Endothelial cell of umbilical vein (primary cell): ENCODE data around the gene USH1C. TPM values are rescaled to one million over a fixed set of nuclear protein-coding genes. Genes with fewer than 3 reads are reported as not detected.

ENCODE experiments used
- BruUV-seq: library from RNA; stranded (reverse); fragments of 400-500 nt; replicated peaks from 2 replicates; lab custom pipeline; 2021; lab: Mats Ljungman, UMichigan
- CTCF ChIA-PET: fragments of 300-600, 350-600 bp; sonication (Branson Sonifier 250); formaldehyde crosslinking; loops from one replicate; lab custom pipeline; 2021; ENCODE audit warnings: antibody characterized with exemption, inconsistent platforms; lab: Charles Lee
- POLR2A ChIA-PET: fragments of 300-600, 350-600 bp; sonication (Branson Sonifier 250); formaldehyde crosslinking; loops from one replicate; lab custom pipeline; 2021; ENCODE audit warnings: antibody characterized with exemption, inconsistent platforms; lab: Charles Lee
- DNase-seq: peaks from one replicate; pipeline ENCODE4 v3.0.0-alpha.2; 2011; ENCODE audit warnings: low read depth, low spot score
- FAIRE-seq: peaks from 2 replicates; lab custom pipeline; 2011; peaks lifted over from hg19 to GRCh38; lab: Jason Lieb, UNC
- H2AFZ ChIP-seq: 2 replicates; pipeline ENCODE4 v1.6.0; 2012; ENCODE audit warnings: low read depth, low read length, control low read depth, inconsistent platforms
- H3K27ac ChIP-seq: 2 replicates; pipeline ENCODE4 v1.5.1; 2011; ENCODE audit warnings: low read depth, mild to moderate bottlenecking, control low read depth, low read length, moderate library complexity; ENCODE audit not compliant: insufficient read depth
- H3K27me3 ChIP-seq, 2 experiments: 2 replicates each; pipeline versions ENCODE4 v1.6.0 to v1.6.1; 2011; ENCODE audit warnings: low read length in 2 of 2, mixed read lengths in 1 of 2; ENCODE audit not compliant: control insufficient read depth in 2 of 2, insufficient read depth in 2 of 2
- H3K36me3 ChIP-seq, 2 experiments: 2 replicates in 1 of 2; 3 replicates in 1 of 2; pipeline ENCODE4 v1.5.1; 2011; ENCODE audit warnings: low read length in 2 of 2, mild to moderate bottlenecking in 1 of 2, moderate library complexity in 1 of 2; ENCODE audit not compliant: control insufficient read depth in 2 of 2, insufficient read depth in 2 of 2; ENCODE audit errors: extremely low read depth in 1 of 2
- H3K4me1 ChIP-seq: 3 replicates; pipeline ENCODE4 v1.5.1; 2011; ENCODE audit warnings: mild to moderate bottlenecking, low read length; ENCODE audit not compliant: control insufficient read depth, insufficient read depth; ENCODE audit errors: extremely low read depth
- H3K4me2 ChIP-seq: 2 replicates; pipeline ENCODE4 v1.6.1; 2011; ENCODE audit warnings: low read length, control low read depth, mixed read lengths; ENCODE audit not compliant: insufficient read depth
- H3K4me3 ChIP-seq, 3 experiments: fragments of 200-600 bp in 1 of 3; sonication (generic), shearing (Covaris generic) in 1 of 3; replicated peaks in 1 of 3; 2 replicates each; pipeline ENCODE4 v1.5.1; 2011 to 2016; ENCODE audit warnings: control low read depth in 3 of 3, low read length in 3 of 3, mild to moderate bottlenecking in 2 of 3, inconsistent platforms in 1 of 3, low read depth in 1 of 3, moderate library complexity in 1 of 3; ENCODE audit not compliant: insufficient read depth in 1 of 3
- H3K79me2 ChIP-seq: 2 replicates; pipeline ENCODE4 v1.6.0; 2012; ENCODE audit warnings: low read length, inconsistent platforms; ENCODE audit not compliant: control insufficient read depth, insufficient read depth
- H3K9ac ChIP-seq: replicated peaks from 2 replicates; pipeline ENCODE3; 2011; ENCODE audit warnings: low read length, control low read depth; ENCODE audit not compliant: insufficient read depth; ENCODE audit errors: extremely low read depth
- H3K9me1 ChIP-seq: replicated peaks from 3 replicates; pipeline ENCODE4 v1.6.0; 2011; ENCODE audit warnings: mild to moderate bottlenecking, low read length; ENCODE audit not compliant: control insufficient read depth, insufficient read depth; ENCODE audit errors: extremely low read depth
- H3K9me3 ChIP-seq: replicated peaks from 2 replicates; pipeline ENCODE4 v1.5.1; 2012; ENCODE audit warnings: low read length, inconsistent platforms; ENCODE audit not compliant: control insufficient read depth, insufficient read depth
- H4K20me1 ChIP-seq: replicated peaks from 2 replicates; pipeline ENCODE3; 2011; ENCODE audit warnings: mild to moderate bottlenecking, low read length; ENCODE audit not compliant: control insufficient read depth, insufficient read depth; ENCODE audit errors: extremely low read depth
- EZH2 ChIP-seq: IDR thresholded peaks from 2 replicates; pipeline ENCODE4 v1.6.1; 2012; ENCODE audit warnings: borderline replicate concordance, low read depth, mild to moderate bottlenecking, moderate library complexity, low read length, inconsistent platforms; ENCODE audit not compliant: severe bottlenecking
- FOS ChIP-seq: IDR thresholded peaks from 2 replicates; pipeline ENCODE4 v1.6.1; 2011; ENCODE audit warnings: mild to moderate bottlenecking, low read length, moderate library complexity, borderline replicate concordance; ENCODE audit not compliant: insufficient read depth
- GATA2 ChIP-seq: IDR thresholded peaks from 2 replicates; pipeline ENCODE4 v1.7.0; 2011; ENCODE audit warnings: low read depth, mild to moderate bottlenecking, moderate library complexity, mixed read lengths, low read length; ENCODE audit not compliant: insufficient read length, insufficient read depth
- JUN ChIP-seq: IDR thresholded peaks from 2 replicates; pipeline ENCODE4 v1.6.1; 2011; ENCODE audit warnings: borderline replicate concordance, low read depth; ENCODE audit not compliant: insufficient read length, insufficient read depth
- MYC ChIP-seq: IDR thresholded peaks from one replicate; pipeline ENCODE4 v1.6.1; 2011; ENCODE audit warnings: mild to moderate bottlenecking, low read depth, low read length
- POLR2A ChIP-seq: IDR thresholded peaks from 2 replicates; pipeline ENCODE4 v1.6.1; 2012; ENCODE audit warnings: low read depth, mild to moderate bottlenecking, control low read depth, low read length
- POLR2AphosphoS5 ChIP-seq: IDR thresholded peaks from 2 replicates; pipeline ENCODE4 v1.6.1; 2012; ENCODE audit warnings: low read depth, mild to moderate bottlenecking, control low read depth, low read length, moderate library complexity; ENCODE audit not compliant: insufficient read depth
- dilution Hi-C: fragments of 300-500 bp; cut with MboI; formaldehyde crosslinking; loops from one replicate; pipeline ENCODE4 v1.15.0; 2019; ENCODE audit warnings: low sequenced_read_pairs; ENCODE audit not compliant: extremely low pct_ligation_motif_present
- intact Hi-C: fragments of 100-400 bp; cut with micrococcal nuclease; formaldehyde crosslinking; loops from one replicate; pipeline ENCODE4 v1.10.0; 2022
- polyA plus RNA-seq, 4 experiments: library from polyadenylated mRNA; depleted of rRNA in 3 of 4; stranded (reverse) in 3 of 4; unstranded in 1 of 4; fragments of >200 nt; gene quantifications; 2 replicates each; pipeline versions ENCODE4 v1.2.1 to v1.2.3, GENCODE V29; 2011 to 2012; ENCODE audit warnings: missing spikeins in 1 of 4
- total RNA-seq: library from RNA; stranded (reverse); gene quantifications from 2 replicates; pipeline ENCODE4 v1.2.3, GENCODE V29; 2021
- TF ChIP-seq, protein P1 (sequence below), 2 donors: IDR thresholded peaks; 1 replicate in 1 of 2; 2 replicates in 1 of 2; pipeline ENCODE4 v1.5.1; 2011; ENCODE audit warnings: low read length in 2 of 2, mild to moderate bottlenecking in 2 of 2, moderate library complexity in 2 of 2, control low read depth in 1 of 2, inconsistent platforms in 1 of 2, low read depth in 1 of 2; ENCODE audit not compliant: insufficient read depth in 1 of 2; ENCODE audit errors: extremely low read depth in 1 of 2
- TF ChIP-seq, protein P2 (sequence below): IDR thresholded peaks from 2 replicates; pipeline ENCODE4 v1.6.1; 2011; ENCODE audit not compliant: insufficient read depth, insufficient read length

Gene USH1C
- total and polyA plus RNA-seq, 2 donors (not counting 3 experiments of a cell fraction or from before 2014, with no cell fraction given), result not detected

DNA sequence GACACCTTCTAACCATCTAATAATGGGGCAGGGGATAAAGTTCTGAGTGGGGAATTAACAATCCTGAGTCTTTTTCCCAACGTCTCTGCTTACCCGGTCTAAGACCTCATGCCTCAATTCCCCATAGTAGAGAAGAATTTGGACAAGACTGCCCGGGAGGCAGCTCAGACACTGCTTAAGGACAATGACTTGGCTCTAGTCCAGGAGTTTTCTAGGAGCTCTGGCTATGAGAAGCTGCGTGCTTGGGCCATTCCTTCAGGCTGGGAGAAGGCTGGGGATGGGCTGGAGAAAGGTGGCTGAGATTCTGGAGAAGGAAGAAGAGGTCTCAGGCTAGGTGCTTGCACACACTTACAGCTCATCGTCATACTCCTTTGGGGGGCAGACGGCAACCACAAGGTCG lies 47.8 kb downstream of the USH1C start:
- ChIA-PET CTCF (interaction anchor here (0.9 to 4.0 kb wide), 3 partner anchors 8 to 112 kb away, joined by 3 to 21 read pairs (median 5); no protein-coding TSS in a partner anchor), POLR2A (no interaction called here)
- TF ChIP-seq POLR2A (no peak), MYC (no peak), EZH2 (no peak), POLR2AphosphoS5 (no peak), FOS (no peak), GATA2 (no peak), JUN (no peak)
- TF ChIP-seq, protein P1, sequence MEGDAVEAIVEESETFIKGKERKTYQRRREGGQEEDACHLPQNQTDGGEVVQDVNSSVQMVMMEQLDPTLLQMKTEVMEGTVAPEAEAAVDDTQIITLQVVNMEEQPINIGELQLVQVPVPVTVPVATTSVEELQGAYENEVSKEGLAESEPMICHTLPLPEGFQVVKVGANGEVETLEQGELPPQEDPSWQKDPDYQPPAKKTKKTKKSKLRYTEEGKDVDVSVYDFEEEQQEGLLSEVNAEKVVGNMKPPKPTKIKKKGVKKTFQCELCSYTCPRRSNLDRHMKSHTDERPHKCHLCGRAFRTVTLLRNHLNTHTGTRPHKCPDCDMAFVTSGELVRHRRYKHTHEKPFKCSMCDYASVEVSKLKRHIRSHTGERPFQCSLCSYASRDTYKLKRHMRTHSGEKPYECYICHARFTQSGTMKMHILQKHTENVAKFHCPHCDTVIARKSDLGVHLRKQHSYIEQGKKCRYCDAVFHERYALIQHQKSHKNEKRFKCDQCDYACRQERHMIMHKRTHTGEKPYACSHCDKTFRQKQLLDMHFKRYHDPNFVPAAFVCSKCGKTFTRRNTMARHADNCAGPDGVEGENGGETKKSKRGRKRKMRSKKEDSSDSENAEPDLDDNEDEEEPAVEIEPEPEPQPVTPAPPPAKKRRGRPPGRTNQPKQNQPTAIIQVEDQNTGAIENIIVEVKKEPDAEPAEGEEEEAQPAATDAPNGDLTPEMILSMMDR (IDR thresholded peaks at IDR 0.05; ENCODE audit: extremely low read depth in 1 of 2, insufficient read depth in 1 of 2, low read depth in 1 of 2, low read length in 2 of 2), result no peak
- TF ChIP-seq, protein P2, sequence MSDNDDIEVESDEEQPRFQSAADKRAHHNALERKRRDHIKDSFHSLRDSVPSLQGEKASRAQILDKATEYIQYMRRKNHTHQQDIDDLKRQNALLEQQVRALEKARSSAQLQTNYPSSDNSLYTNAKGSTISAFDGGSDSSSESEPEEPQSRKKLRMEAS, result no peak
- Histone ChIP-seq H2AFZ (no peak overlapping the region), H3K9me3 (no peaks in the 10 kb centered on the region), H3K9me1 (no peaks in the 10 kb centered on the region), H3K79me2 (no peaks in the 10 kb centered on the region), H3K27me3 (peaks cover 0 to 2% of the 10 kb centered on the region in 2 experiments), H3K4me2 (no peak overlapping the region), H3K4me3 (no peak overlapping the region), H3K36me3 (no peaks in the 10 kb centered on the region), H4K20me1 (no peaks in the 10 kb centered on the region), H3K9ac (no peak overlapping the region), H3K27ac (no peak overlapping the region), H3K4me1 (no peaks in the 10 kb centered on the region)
- FAIRE-seq (peak; percentile 59), DNase-seq (peak; percentile 19)
- no TSS peak for BruUV-seq
- dilution Hi-C loops (no loop called here), intact Hi-C loops (no loop called here)
